Upper lobe of left lung (tissue), 4 donors: Measurements from ENCODE around the gene LRP1.

ENCODE experiments used
- CTCF ChIP-seq, 6 experiments: fragments of 450-650 bp in 4 of 6; fragments of 200-600 bp in 2 of 6; sonication (generic) in 2 of 6; IDR thresholded peaks; one replicate each; pipeline ENCODE4 v1.5.1; 2016 to 2019; ENCODE audit warnings: antibody characterized with exemption in 6 of 6
- POLR2A ChIP-seq, 4 donors: fragments of 450-650 bp; IDR thresholded peaks; one replicate each; pipeline ENCODE4 v1.5.1; 2016 to 2017; ENCODE audit warnings: antibody characterized with exemption in 4 of 4, mild to moderate bottlenecking in 2 of 4
- POLR2AphosphoS5 ChIP-seq, 2 donors: sonication (generic); formaldehyde crosslinking; IDR thresholded peaks; one replicate each; pipeline ENCODE4 v1.5.1; 2017; ENCODE audit warnings: antibody characterized with exemption in 2 of 2

DNA sequence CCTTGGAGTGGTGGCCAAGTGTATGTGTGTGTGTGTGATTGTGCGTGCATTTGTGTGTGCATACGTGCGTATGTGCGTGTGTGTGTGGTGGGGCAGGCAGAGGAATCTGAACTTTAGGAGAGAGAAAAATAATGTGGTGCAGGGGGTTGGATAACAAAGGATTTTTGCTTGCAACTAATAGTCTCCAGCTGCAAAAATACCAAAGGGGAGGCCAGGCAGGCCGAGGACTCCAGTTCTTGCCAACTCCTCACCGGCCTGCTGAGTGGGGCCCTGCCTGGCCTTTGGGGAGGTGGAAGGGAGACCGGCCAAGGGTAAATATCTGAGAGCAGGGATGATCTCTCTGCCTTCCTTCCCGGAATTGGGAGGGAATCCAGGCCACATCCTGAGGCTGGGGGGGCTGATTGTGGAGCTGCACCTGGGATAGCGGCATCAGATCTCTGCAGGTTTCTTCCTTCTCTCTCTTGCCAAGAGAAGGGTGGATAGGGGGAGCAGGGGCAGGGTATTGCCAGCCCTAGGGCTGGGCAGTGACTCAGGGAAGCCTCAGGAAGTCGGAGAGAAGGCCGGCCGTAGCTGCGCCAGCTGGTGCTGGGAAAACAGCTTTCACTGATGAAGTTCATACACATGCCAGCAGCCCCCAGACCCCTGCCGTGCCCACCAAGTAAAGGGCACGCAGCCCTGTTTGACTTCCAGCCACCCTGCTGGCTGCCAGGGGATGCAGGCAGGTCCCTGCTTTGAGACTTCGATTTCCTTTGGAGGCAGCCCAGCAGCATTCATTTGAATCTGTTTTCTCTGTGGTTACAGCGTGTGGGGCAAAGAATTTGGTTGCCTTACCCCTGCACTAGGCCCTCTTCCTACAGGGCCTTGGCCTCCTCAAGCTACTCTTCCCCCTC, 23.7 kb downstream of the LRP1 start:
- no peak for TF ChIP-seq POLR2A (IDR thresholded peaks at IDR 0.05)
- no peak for TF ChIP-seq CTCF (IDR thresholded peaks at IDR 0.05)
- no peak for TF ChIP-seq POLR2AphosphoS5 (IDR thresholded peaks at IDR 0.05)
